ENCODE results near the gene UMAD1. TPM values are rescaled to one million over a fixed set of nuclear protein-coding genes. Genes with fewer than 3 reads are reported as not detected.
"Not testable (repeated sequence)": the region's sequence is repeated elsewhere in the genome, so short reads cannot be mapped to it uniquely, and the experiment has no call there.

The UMAD1 gene
- total and polyA plus RNA-seq, 2 donors from 2014 or later: 18.0 to 20.3 TPM

GRCh38 chr7:7652798-7653540 is 12.4 kb downstream of the UMAD1 start:
- no peaks in the 10 kb centered on the region for H3K36me3 ChIP-seq (ENCODE audit: control insufficient read depth in 2 of 3, insufficient read depth in 3 of 3, low read length in 3 of 3)
- DNase-seq (no peak), FAIRE-seq (no peak)
- no peak for TF ChIP-seq CTCF (IDR thresholded peaks at IDR 0.05; ENCODE audit: borderline replicate concordance, extremely low read depth, insufficient read depth)
- no peak overlapping the region for H3K9ac ChIP-seq (ENCODE audit: low read length in 3 of 3)
- H3K4me3 ChIP-seq (ENCODE audit: low read length in 3 of 3): no peak overlapping the region
- no peak overlapping the region for H3K27ac ChIP-seq (ENCODE audit: low read depth in 2 of 2, low read length in 2 of 2)
- H3K9me3 ChIP-seq (ENCODE audit: control insufficient read depth in 2 of 3, insufficient read depth in 1 of 3, low read length in 3 of 3): no peaks in the 10 kb centered on the region
- intact Hi-C loops (cut with DNase I): no loop called here
- no peaks in the 10 kb centered on the region for H3K27me3 ChIP-seq (ENCODE audit: control insufficient read depth, insufficient read depth, low read length)
- no peaks in the 10 kb centered on the region for H3K4me1 ChIP-seq (ENCODE audit: control insufficient read depth in 2 of 3, insufficient read depth in 2 of 3, low read depth in 1 of 3, low read length in 3 of 3)

GRCh38 chr7:7653593-7654187 is 13.1 kb downstream of the UMAD1 start:
- H3K9ac ChIP-seq (ENCODE audit: low read length in 3 of 3): no peak overlapping the region
- intact Hi-C loops (cut with DNase I): no loop called here
- no peaks in the 10 kb centered on the region for H3K9me3 ChIP-seq (ENCODE audit: control insufficient read depth in 2 of 3, insufficient read depth in 1 of 3, low read length in 3 of 3)
- DNase-seq (peak in 3 of 5 donors; percentile 37 to 61 (median 54)), FAIRE-seq (no peak)
- H3K36me3 ChIP-seq (ENCODE audit: control insufficient read depth in 2 of 3, insufficient read depth in 3 of 3, low read length in 3 of 3): no peaks in the 10 kb centered on the region
- H3K27ac ChIP-seq (ENCODE audit: low read depth in 2 of 2, low read length in 2 of 2): no peak overlapping the region
- peak; percentile 26 for TF ChIP-seq CTCF (IDR thresholded peaks at IDR 0.05; ENCODE audit: borderline replicate concordance, extremely low read depth, insufficient read depth)
- no peaks in the 10 kb centered on the region for H3K4me1 ChIP-seq (ENCODE audit: control insufficient read depth in 2 of 3, insufficient read depth in 2 of 3, low read depth in 1 of 3, low read length in 3 of 3)
- H3K27me3 ChIP-seq (ENCODE audit: control insufficient read depth, insufficient read depth, low read length): no peaks in the 10 kb centered on the region
- H3K4me3 ChIP-seq (ENCODE audit: low read length in 3 of 3): no peak overlapping the region

GRCh38 chr7:7654964-7655715 is 14.6 kb downstream of the UMAD1 start:
- intact Hi-C loops (cut with DNase I): no loop called here
- H3K27ac ChIP-seq (ENCODE audit: low read depth in 2 of 2, low read length in 2 of 2): no peak overlapping the region
- no peak overlapping the region for H3K9ac ChIP-seq (ENCODE audit: low read length in 3 of 3)
- H3K9me3 ChIP-seq (ENCODE audit: control insufficient read depth in 2 of 3, insufficient read depth in 1 of 3, low read length in 3 of 3): no peaks in the 10 kb centered on the region
- no peaks in the 10 kb centered on the region for H3K4me1 ChIP-seq (ENCODE audit: control insufficient read depth in 2 of 3, insufficient read depth in 2 of 3, low read depth in 1 of 3, low read length in 3 of 3)
- no peaks in the 10 kb centered on the region for H3K27me3 ChIP-seq (ENCODE audit: control insufficient read depth, insufficient read depth, low read length)
- no peaks in the 10 kb centered on the region for H3K36me3 ChIP-seq (ENCODE audit: control insufficient read depth in 2 of 3, insufficient read depth in 3 of 3, low read length in 3 of 3)
- TF ChIP-seq CTCF (IDR thresholded peaks at IDR 0.05; ENCODE audit: borderline replicate concordance, extremely low read depth, insufficient read depth): no peak
- no peak overlapping the region for H3K4me3 ChIP-seq (ENCODE audit: low read length in 3 of 3)
- DNase-seq: no peak
- FAIRE-seq: no peak

- intact Hi-C loops (cut with DNase I); H3K27ac ChIP-seq (ENCODE audit: low read depth in 2 of 2, low read length in 2 of 2); H3K4me1 ChIP-seq (ENCODE audit: control insufficient read depth in 2 of 3, insufficient read depth in 2 of 3, low read depth in 1 of 3, low read length in 3 of 3); DNase-seq; H3K9me3 ChIP-seq (ENCODE audit: control insufficient read depth in 2 of 3, insufficient read depth in 1 of 3, low read length in 3 of 3); H3K9ac ChIP-seq (ENCODE audit: low read length in 3 of 3); H3K27me3 ChIP-seq (ENCODE audit: control insufficient read depth, insufficient read depth, low read length); H3K4me3 ChIP-seq (ENCODE audit: low read length in 3 of 3); H3K36me3 ChIP-seq (ENCODE audit: control insufficient read depth in 2 of 3, insufficient read depth in 3 of 3, low read length in 3 of 3); FAIRE-seq: not testable (repeated sequence)
Observed at GRCh38 chr7:7656459-7656858, 15.9 kb downstream of the UMAD1 start.
